ENCODE data around the gene SOST. TPM values are rescaled to one million over a fixed set of nuclear protein-coding genes. Genes with fewer than 3 reads are reported as not detected.

Gene SOST
- total RNA-seq, 1 experiment from 2014 or later = not detected

GRCh38 chr17:43769859-43770258 lies 11.3 kb upstream of the SOST start:
- H3K4me3 Mint-ChIP-seq (ENCODE audit: unreplicated experiment) = no peak overlapping the region
- no TSS peak for BruUV-seq (replicated peaks)
- ChIA-PET CTCF (interaction anchor here (0.6 to 0.8 kb wide), 2 partner anchors 10 to 76 kb away, joined by 3 to 4 read pairs; no protein-coding TSS in a partner anchor), POLR2A (no interaction called here)
- no peaks in the 10 kb centered on the region for H3K9me3 Mint-ChIP-seq (ENCODE audit: unreplicated experiment)
- TF ChIP-seq CTCF (IDR thresholded peaks at IDR 0.05; ENCODE audit: unreplicated experiment) = no peak
- H3K36me3 Mint-ChIP-seq (ENCODE audit: insufficient read depth, unreplicated experiment) = peaks cover 72% of the 10 kb centered on the region
- intact Hi-C loops (cut with micrococcal nuclease) = no loop called here
- no peak for DNase-seq (ENCODE audit: unreplicated experiment)
- no peaks in the 10 kb centered on the region for H3K27me3 Mint-ChIP-seq (ENCODE audit: insufficient read depth, unreplicated experiment)
- no peaks in the 10 kb centered on the region for H3K4me1 Mint-ChIP-seq (ENCODE audit: insufficient read depth, unreplicated experiment)
- H3K27ac Mint-ChIP-seq (ENCODE audit: low read depth, unreplicated experiment) = no peak overlapping the region

GRCh38 chr17:43769426-43769825 lies 10.8 kb upstream of the SOST start:
- no peaks in the 10 kb centered on the region for H3K9me3 Mint-ChIP-seq (ENCODE audit: unreplicated experiment)
- H3K27me3 Mint-ChIP-seq (ENCODE audit: insufficient read depth, unreplicated experiment) = no peaks in the 10 kb centered on the region
- H3K27ac Mint-ChIP-seq (ENCODE audit: low read depth, unreplicated experiment) = no peak overlapping the region
- intact Hi-C loops (cut with micrococcal nuclease) = no loop called here
- no peak for TF ChIP-seq CTCF (IDR thresholded peaks at IDR 0.05; ENCODE audit: unreplicated experiment)
- ChIA-PET CTCF (interaction anchor here (1.0 kb wide), 1 partner anchor 36 kb away, joined by 3 read pairs; no protein-coding TSS in a partner anchor), POLR2A (no interaction called here)
- no peak overlapping the region for H3K4me3 Mint-ChIP-seq (ENCODE audit: unreplicated experiment)
- no peak for DNase-seq (ENCODE audit: unreplicated experiment)
- BruUV-seq (replicated peaks) = no TSS peak
- no peaks in the 10 kb centered on the region for H3K4me1 Mint-ChIP-seq (ENCODE audit: insufficient read depth, unreplicated experiment)
- peaks cover 67% of the 10 kb centered on the region for H3K36me3 Mint-ChIP-seq (ENCODE audit: insufficient read depth, unreplicated experiment)

- ChIA-PET POLR2A (no interaction called here), CTCF (interaction anchor here (1.0 kb wide), 1 partner anchor 36 kb away, joined by 3 read pairs; no protein-coding TSS in a partner anchor)
- no peak for TF ChIP-seq CTCF (IDR thresholded peaks at IDR 0.05; ENCODE audit: unreplicated experiment)
- H3K27me3 Mint-ChIP-seq (ENCODE audit: insufficient read depth, unreplicated experiment) = no peaks in the 10 kb centered on the region
- no peak for DNase-seq (ENCODE audit: unreplicated experiment)
- no peaks in the 10 kb centered on the region for H3K4me1 Mint-ChIP-seq (ENCODE audit: insufficient read depth, unreplicated experiment)
- no peak overlapping the region for H3K4me3 Mint-ChIP-seq (ENCODE audit: unreplicated experiment)
- BruUV-seq (replicated peaks) = no TSS peak
- H3K9me3 Mint-ChIP-seq (ENCODE audit: unreplicated experiment) = no peaks in the 10 kb centered on the region
- H3K27ac Mint-ChIP-seq (ENCODE audit: low read depth, unreplicated experiment) = no peak overlapping the region
- intact Hi-C loops (cut with micrococcal nuclease) = no loop called here
- peaks cover 63% of the 10 kb centered on the region for H3K36me3 Mint-ChIP-seq (ENCODE audit: insufficient read depth, unreplicated experiment)
Measured at GRCh38 chr17:43768943-43769342, 10.4 kb upstream of the SOST start.

GRCh38 chr17:43768382-43768781 lies 9.8 kb upstream of the SOST start:
- TF ChIP-seq CTCF (IDR thresholded peaks at IDR 0.05; ENCODE audit: unreplicated experiment) = no peak
- no peak for DNase-seq (ENCODE audit: unreplicated experiment)
- Mint-ChIP-seq H3K36me3 (ENCODE audit: insufficient read depth, unreplicated experiment) (peaks cover 57% of the 10 kb centered on the region), H3K4me3 (ENCODE audit: unreplicated experiment) (no peak overlapping the region), H3K27ac (ENCODE audit: low read depth, unreplicated experiment) (no peak overlapping the region), H3K4me1 (ENCODE audit: insufficient read depth, unreplicated experiment) (no peaks in the 10 kb centered on the region), H3K9me3 (ENCODE audit: unreplicated experiment) (no peaks in the 10 kb centered on the region), H3K27me3 (ENCODE audit: insufficient read depth, unreplicated experiment) (no peaks in the 10 kb centered on the region)
- intact Hi-C loops (cut with micrococcal nuclease) = no loop called here
- BruUV-seq (replicated peaks) = TSS peak; percentile 21
- POLR2A ChIA-PET = no interaction called here
- CTCF ChIA-PET = interaction anchor here (1.4 to 14.5 kb wide), 2 partner anchors 9 to 73 kb away, joined by 3 to 467 read pairs; no protein-coding TSS in a partner anchor

Measured in MCF 10A (cell line).